Measurements from ENCODE around the gene DMKN.
A peak's percentile ranks its signal among the peaks of the same experiment; 100 is the strongest.

DMKN gene, protein sequence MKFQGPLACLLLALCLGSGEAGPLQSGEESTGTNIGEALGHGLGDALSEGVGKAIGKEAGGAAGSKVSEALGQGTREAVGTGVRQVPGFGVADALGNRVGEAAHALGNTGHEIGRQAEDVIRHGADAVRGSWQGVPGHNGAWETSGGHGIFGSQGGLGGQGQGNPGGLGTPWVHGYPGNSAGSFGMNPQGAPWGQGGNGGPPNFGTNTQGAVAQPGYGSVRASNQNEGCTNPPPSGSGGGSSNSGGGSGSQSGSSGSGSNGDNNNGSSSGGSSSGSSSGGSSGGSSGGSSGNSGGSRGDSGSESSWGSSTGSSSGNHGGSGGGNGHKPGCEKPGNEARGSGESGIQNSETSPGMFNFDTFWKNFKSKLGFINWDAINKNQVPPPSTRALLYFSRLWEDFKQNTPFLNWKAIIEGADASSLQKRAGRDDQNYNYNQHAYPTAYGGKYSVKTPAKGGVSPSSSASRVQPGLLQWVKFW

DNA sequence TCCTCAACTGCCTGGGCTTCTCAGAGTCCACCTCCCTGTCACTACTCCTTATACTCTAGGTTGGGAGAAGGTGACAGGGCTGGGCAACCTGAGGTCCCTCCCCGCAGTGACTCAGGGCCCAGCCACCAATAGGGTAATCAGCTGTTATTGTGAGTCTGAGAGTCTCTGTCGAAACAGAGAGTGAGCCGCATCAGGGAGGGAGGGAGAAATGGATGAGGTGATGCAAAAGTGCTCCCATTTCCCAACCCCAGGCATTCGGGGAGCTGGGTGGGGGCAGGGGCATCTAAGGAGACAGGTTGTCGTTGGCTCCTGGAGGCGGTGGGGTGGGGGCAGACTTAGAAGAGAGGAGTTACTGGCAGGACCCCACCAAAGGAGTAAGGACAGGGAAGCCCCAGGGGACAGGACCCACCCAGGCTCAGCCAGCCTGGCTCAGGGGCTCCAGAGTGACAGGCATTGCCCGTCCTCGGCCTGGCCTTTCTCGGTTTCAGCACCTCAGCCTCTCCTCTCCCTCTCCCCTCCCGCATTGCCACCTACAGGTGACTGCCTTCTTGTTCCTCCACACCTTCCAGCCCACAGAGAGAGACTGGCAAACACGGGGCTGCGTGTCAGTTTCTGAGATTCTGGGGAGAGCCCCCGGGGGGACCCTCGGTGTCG lies at the start of gene DMKN:
Gene DMKN, minus strand, starts transcription at position 22 of the 654 bp plus-strand sequence. CDS start 174 bp downstream, outside the sequence.
- DNase-seq: peak; percentile 43

DNA sequence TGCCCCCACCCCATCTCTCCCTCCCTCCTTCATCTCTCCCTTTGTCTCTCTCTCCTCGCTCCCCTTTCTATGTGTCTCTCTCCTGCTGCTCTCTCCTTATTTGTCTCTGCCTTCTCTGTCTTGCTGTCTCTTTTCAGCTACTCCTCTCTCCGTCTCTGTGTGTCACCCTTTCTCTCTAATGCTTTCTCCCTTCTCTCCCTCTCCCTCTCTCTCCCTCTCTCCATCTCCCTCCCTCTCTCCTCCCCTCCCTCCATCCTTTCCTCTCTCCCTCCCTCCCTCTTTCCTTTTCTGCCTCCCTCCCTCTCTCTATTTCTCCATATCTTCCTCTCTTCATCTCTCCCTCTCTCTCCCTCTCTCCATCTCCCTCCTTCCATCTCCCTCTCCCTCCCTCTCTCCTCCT lies 49.3 kb upstream of the DMKN start:
- no peak for DNase-seq

DNA sequence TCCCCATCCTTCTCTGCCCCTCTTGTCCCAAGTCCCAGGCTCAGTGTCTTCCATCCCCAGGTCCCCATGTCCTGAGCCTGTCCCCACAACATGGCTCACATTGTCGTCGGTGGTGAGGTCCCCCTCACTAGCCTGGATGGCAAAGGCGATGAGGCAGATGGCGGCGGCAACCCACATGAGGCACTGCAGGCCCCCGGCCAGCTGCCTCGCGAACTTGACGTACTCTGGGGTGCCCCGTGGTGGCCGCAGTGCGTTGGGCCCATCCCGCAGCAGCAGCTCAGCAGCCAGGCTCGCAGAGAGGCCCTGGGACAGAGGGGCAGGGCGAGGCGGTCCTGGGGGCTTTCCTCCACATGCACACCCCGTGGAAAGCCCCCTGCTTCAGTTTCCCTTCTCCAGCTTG lies 48.9 kb upstream of the DMKN start:
- DNase-seq: no peak

DNA sequence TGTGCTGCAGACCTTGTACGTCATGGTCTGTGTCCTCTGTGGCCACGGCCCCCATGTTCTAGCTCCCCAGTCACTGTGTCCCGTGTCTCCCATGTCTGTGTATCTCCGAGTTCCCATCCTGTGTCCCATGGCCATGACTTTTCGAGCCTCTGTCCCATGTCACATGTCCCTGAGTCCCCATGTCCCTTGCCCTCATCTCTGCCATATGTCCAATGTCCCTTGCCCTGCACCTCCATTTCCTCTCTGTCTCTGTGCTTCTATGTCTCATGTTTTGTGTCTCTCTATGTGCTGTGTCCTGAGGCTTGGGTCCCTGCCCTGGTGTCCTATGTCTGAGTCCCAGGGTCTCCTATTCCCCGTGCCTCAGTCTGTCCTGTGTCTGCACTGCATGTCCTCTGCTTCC lies 48.0 kb upstream of the DMKN start:
- no peak for DNase-seq

DNA sequence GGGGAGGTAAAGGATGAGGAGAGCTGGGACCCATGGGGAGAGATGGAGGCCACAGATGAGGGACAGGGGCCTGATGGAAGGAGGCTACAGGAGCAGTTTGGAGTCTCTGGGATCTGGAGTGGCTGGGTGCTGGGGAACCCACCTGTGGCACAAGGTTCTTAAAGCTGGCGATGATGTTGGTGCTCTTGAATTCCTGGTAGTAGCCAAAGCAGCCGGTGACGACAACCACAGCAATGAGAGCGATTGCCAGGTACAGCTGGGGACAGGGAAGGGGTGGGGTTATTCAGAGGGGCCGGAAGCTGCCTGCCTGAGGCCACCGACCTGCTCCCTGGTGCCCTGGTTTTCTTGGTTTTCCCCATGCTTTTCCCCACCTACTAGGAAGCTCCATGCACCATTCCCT lies 47.2 kb upstream of the DMKN start:
- no peak for DNase-seq

DNA sequence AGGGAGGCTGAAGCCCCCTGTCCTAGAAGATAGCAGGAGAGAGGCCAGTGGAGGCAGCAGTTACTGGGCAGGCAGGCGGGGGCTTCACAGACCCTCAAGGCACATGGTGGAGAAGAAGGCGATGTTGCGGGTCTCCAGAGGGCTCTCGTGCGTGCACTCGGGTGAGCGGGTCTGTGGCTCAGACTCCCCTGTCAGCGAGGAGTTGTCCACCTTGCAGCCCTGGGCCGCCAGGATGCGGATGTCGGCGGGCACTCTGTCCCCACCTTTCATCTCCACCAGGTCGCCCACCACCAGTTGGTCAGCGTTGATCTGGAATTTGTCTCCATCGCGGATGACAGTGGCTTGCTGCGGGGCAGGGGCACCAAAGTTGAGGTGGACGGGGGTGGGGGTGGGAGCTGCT lies 46.8 kb upstream of the DMKN start:
- no peak for DNase-seq

DNA sequence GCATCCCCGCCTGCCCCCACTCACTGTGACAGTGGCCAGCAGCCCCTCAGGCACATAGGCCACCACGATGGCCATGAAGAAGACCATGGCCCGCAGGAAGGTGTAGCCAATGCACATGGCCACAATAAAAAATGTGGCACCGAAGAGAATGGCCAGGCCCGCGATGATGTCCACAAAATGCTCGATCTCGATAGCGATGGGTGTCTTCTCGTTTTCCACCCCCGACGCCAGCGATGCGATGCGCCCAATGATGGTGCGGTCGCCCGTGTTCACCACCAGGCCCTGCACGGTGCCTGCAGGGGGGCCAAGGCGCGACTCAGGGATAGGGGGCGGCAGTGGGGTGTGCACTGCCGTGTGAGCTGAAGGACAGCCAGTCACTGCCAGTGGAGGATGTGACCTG lies 46.3 kb upstream of the DMKN start:
- DNase-seq: no peak

DNA sequence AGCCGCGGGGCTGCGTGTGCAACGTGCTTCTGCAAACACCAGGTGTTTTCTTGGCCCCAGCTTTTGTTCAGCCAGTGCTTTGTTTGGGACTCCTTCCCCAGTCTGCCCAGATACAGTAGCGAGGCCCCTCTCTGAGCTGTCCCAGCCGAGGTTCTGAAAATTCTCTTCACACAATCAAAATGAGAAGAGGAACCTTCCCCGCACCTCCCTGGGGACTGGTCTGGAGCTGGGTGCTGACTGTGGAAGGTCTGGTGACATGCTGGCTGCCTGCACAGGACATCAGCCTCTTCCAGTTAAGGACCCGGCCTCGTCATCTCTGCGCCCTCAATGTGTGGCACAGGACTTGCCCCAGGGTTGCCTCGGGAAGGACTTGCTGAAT lies 45.8 kb upstream of the DMKN start:
- DNase-seq: no peak

DNA sequence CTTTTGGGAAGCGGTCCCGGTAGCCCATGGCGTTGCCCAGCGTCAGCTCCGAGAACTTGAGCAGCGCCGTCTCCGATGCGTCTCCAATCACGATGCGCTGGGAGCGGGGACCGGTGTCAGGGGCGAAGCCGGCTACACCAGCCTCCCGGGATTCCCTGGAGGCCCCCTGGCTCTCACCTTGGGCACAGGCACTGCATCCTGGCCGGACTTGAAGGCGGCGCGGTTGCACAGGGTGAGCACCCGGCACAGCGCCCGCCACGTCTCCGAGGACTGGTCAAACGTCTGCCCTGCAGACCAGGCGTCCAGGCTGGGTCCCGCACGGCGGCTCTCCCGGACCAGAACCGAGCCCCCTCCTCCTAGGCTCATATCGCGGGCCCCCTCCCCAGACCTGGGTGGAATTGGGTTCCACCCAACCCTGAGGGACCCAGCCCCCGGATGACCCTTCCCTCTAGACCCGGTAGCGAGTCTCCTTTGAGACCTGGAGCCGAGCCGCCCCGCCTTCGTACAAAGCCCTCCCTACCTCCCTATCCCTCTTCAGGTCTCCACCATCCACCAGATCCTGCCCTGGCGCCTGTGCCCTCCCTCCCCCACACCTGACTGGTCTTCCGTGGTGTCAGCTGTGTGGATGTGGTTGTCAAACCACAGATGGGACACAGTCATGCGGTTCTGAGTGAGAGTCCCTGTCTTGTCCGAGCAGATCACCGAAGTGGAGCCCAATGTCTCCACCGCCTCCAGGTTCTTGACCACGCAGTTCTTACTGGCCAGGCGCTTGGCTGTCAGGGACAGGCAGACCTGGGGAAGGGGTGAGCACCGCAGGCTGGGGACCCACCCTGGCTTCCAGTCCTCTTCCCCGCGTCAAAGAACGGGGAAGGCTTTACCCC lies 45.2 kb upstream of the DMKN start:
- no peak for DNase-seq

DNA sequence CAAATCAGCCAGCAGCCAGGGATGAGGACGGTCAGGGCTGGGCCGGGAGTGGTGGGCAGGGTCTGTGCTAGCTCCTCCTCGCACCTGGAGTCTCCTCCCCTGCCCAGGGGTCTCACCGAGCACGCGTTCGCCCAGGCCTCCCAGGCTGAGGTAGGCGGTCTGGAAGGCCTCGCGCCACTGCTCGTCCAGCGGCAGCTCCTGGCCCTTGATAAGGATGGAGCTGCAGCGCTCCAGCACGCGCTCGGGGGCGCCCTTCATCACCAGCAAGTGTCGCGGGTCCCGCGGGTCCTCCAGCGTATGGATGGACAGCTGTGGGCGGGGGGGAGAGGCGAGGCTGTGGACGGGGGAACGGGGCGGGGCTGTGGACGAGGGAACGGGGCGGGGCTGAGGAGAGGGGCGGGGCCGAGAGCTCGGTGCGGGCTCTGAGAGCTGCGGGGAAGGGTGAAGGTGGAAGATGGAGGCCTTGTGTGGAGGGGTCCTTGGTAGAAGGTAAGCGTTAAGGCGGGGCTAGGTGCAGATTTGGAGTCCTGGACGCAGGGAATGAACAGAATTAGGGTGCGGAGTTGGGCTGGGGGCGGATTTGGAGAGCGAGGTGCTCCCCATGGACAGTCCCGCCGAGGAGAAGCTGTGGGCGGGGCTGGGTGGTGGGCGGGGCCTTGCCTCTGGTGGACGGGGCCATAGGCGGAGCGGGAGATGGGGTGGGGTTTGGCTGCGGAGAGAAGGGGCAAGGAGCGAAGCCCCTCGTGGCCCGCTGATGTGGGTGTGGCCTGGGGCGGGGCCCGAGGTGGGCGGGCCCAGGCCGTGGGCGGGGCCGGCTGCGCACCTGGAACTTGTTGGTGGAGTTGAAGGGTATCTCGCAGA lies 44.3 kb upstream of the DMKN start:
- DNase-seq: peak; percentile 49

DNA sequence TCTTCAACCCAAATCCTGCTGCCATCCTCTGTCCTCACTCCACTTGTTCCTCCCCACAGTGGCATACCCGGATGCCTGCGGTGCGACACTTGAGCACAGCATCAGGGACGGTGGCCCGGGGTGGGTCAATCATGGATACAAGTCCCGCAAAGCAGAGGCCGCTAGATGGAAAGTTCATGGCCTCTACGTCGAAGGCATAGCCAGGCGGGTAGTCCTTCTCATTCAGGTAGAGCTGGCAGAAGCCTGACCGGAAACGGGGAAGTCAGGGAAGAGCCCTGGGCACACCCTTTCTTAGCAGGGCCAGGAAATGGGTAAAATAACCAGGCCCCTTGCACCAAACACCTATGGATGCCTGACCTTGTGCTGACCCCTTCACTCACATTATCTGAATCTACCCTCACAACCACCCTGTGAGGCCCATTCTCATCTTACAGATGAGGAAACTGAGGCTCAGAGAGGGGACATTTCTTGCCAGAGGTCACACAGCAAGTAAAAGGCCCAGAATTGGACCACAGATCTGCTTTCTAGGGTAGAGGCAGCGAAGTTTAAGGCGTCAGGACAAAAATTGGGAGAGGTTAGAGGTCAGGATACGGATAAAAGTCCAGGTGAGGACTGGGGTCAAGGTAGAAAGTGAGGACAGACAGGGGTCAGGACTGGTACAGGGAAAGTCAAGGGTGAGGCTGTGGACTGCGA lies 43.5 kb upstream of the DMKN start:
- DNase-seq: no peak

DNA sequence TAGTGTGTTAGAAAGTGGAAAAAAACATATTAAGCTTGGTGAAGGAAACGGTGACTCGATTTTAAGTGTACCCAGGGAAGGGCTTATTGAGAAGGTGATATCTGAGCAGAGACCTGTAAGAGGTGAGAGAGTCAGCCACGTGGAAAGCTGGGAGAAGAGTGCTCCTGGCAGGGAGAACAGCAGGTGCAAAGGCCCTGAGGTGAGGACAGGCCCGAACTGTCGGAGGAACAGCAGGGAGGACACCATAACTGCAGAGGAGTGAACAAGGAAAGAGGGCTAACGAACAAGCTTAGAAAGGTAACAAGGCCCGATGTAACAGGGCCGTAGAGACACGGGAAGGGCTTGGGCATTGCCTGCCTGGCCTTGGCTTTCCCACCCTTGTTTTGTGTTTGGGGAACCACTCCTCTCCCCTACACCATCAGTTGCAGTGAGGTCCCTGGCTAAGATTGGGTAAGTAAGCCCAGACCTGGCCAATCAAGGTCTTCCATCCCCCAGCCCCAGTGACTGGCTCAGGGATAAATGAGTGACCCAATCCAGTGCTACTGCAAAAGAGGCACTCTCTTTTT lies 42.7 kb upstream of the DMKN start:
- no peak for DNase-seq

DNA sequence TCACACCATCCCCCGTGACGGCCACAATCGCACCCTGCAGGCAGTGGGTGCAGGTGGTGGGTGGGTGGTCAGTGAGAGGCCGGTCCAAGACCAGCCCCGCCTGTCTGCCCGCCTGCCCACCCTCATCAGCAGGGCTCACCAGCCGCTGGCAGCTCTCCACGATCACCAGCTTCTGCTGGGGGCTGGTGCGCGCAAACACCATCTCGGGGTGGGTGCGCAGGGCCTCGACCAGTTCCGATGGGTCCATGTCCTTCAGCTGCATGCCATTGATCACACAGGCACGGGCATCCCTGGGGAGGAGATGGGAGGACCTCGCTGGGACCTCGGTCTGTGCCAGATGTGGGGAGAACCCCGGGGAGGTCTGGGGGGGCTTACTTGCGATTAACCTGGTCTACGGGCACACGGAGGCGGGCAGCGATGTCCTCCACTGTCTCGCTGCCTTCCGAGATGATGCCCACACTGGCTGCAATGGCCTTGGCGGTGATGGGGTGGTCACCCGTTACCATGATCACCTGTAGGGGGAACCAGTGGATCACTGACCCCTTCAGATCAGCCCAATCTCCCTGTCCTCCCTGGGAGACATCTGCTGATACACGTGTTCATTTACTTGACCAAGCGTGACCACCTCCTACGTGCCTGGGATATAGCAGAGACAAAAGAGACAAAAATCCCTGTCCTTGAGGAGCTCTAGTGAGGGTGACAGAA lies 42.0 kb upstream of the DMKN start:
- peak; percentile 49 for DNase-seq

DNA sequence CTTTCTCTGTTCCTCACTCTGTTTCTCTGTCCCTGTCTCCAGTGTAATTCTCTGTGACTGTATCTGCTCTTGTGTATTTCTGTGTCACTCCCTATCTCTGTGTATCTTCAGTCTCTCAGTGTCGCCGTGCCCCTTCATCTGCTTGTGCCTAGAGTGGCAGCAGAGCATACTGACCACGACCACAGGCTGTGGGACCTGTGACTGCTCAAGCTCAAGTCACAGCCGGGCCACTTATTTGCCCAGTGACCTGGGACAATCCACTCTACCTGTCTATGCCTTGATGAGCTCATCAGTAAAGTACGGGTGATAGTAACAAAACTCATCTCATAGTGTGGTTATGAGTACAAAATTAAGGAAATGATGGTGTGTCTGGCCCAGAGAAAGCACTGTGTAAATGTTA lies 40.6 kb upstream of the DMKN start:
- no peak for DNase-seq

DNA sequence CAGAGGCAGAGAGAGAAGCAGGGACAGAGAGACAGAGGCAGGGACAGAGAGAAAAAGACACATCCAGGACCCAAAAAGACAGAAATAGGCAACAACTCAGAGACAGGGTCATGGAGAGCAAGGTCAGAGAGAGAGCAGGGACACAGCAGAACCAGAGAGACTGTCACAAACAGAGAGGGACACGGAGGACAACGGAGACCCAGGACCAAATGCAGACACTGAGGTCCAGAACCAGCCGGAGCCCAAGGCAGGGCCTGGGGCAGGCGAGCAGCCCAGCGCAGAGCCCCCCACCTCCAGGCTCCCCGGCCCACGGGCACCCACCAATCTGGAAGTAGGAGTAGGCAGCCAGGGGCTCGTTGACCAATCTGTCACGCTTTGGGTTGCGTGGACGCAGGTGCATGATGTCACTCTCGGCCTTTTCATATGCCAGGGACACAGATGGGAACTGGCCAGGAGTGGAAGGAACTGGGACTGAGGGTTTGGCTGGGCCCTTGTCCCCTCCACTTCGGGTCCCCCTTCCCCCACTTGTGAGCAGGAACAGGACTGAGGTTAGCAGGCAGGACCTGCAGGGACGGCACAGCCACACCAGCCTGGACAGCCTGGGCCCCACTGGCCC lies 40.0 kb upstream of the DMKN start:
- no peak for DNase-seq

DNA sequence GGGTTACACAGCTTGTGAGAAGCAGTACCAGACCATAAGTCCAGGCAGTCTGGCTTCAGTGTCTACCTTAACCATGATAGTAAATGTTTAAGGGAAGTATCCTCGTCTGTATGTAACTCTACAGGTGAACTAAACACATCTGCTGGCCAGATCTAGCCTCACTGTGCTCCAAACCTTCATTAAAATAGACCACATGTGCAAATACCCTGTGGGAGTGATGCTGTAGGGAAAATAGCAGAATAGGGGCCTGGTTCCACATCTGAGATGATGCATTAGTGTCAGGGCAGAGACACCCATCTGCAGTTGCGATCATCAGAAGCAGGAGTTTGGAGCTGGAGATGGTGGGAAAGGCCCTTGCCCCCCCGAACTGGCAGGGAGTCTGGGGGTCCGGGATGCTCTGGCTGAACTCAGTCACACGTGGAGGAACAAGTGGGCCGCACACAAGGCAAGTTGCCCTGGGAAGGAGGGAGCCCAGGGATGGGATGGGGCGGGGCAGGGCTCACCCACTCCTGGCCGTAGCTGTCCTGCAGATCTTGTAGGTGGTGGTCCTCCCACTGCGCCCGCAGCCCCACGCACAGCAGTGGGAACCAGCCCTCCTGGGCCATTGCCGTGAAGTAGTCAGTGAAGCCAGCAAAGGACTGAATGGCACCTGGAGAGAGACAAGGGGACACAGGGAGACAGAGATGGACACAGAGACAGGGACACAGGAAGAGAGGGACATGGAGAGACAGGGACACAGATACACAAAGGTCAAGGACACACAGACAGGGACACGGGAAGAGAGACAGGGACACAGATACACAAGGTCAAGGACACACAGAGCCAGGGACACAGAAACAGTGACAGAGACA lies 39.3 kb upstream of the DMKN start:
- no peak for DNase-seq

DNA sequence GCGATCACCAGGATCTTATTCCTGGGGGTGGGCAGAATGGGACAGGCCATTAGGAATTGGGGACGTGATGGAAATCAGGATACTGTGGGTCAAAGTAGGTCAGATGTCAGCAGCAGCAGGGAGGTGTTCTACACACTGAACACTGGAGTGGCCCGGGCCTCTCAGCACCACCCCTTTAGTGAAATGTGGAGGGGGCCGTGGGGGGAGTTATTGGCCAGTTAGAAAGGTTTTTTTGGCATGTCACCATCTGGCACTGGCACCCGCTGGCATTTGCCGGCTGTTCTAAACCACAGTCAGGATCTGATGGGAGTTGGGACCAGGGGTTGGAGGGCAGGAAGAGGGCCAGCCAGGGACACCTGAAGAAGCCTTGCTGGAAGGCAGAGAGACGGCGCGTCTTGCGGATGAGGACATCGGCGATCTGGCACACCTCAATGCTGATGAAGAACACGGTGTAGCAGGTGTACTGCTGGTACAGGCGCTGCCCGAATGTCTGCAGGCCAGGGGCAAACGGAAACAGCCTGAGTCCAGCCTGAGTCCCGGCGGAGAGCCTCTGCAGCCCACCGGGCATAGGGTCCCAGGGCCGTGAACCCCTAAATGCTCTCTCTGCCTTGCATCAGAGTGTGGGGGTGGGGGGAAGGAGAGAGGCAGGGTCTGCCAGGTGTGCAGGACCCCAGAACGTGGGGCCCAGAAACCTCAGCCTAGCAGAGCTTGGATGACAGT lies 37.8 kb upstream of the DMKN start:
- no peak for DNase-seq

DNA sequence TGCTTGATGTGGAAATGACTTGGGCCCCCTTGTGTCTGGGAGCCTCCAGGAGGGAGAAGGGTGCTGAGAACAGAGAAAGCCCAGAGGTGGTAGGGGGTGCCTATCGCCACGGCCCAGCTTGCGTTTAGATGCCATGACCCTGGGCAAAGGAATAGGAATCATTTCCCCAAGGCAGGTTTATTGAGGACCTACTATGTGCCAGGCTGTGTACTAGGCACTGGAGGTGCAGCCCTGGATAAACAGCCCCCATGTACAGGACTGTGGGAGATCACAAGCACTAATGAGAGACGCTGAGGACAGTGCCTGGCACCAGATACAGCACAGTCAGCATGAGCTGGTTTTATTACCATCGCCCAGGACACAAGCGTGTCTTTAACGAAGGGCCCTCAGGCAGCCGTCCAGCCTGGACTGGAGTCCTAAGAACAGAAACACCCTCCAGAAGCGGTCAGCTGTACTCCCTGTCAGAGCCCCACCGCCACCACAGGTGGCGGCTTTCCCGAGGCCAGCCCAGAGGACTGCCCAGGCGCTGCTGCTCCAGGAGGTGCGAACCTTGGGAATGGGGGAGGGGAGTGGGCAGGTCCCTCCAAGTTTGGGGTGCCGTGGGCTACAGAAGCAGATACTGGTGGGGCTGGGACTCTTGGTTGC lies 36.6 kb upstream of the DMKN start:
- DNase-seq: no peak

All from EL (cell line).